GM18511 (cell line): Measurements from ENCODE around the gene PAXX.

Experiments
- ATAC-seq: cut with Tn5 transposase; IDR thresholded peaks from one replicate; pipeline ENCODE4 v1.9.1; 2021; ENCODE audit warnings: mild to moderate bottlenecking, moderate library complexity; ENCODE audit not compliant: unreplicated experiment

The PAXX gene

GRCh38 chr9:136964833-136965422 is 27.3 kb upstream of the PAXX start:
- ATAC-seq: no peak

DNA sequence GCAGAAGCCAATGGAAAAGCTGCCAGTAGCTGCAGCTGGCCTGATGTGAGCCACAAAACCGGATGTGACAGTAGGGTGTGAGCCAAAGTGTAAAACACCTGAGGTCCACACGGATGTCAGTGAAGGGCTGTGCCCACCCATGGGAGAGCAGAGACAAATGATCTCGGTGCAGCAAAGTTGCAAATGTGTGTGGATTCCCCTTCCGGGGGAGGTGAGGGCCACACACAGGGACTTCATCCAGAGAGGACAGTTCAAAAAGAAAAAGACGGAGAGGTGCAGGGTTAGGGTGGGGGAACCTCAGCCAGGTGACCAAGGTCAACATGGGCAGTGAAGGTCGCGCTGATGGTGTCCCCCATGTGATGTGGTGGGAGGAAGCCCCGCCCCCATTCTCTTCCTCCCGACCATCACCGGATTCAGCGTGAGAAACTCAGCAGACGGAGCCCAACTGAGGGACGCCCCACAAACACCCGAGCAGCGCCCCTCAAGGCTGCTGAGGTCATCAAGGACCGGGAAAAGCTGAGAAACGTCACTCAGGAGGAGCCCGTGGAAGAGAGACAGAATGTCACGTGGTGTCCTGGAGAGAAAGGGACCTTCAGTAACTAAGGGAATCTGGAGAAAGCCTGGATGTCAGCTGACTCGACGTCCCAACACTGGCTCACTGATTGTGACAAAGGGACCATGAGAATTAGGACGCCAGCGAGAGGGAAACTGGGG is 26.3 kb upstream of the PAXX start:
- no peak for ATAC-seq

DNA sequence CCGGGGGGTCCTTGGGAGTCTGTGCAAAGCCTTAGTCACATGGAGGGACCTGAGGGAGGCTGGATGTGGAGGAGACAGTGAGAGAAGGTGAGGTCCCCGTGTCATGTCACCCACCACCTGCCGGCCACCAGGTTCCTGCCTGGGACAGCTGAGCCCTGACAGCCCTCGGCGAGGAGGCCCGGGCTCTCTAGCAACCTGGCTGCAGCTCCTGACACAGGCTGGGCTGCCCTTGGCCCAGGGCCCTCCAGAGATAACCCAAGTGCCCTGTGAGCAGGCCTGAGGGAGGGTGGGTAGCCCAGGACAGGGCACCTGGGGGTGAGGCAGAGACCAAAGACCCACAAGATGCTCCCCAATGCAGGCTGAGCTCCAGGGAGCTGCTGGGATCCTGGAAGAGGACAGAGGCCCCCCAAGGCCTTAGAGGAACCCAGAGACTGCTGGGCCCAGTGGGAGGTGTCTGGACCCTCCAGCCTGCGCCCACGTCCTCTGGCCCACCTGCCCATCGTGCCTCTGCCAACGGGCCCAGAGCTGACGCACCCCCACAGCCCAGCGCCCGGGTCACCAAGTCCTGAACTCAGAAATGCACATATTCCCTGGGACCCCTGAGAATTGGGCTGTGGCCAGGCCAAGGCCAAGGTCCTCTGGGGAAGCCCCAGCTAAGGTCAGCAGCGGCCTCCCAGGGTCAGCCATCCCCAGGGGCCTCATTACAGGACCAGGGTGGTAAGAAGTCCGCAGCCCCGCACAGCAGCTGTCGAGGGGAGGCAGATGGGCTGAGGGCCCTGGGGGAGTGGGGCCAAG is 23.7 kb upstream of the PAXX start:
- no peak for ATAC-seq

DNA sequence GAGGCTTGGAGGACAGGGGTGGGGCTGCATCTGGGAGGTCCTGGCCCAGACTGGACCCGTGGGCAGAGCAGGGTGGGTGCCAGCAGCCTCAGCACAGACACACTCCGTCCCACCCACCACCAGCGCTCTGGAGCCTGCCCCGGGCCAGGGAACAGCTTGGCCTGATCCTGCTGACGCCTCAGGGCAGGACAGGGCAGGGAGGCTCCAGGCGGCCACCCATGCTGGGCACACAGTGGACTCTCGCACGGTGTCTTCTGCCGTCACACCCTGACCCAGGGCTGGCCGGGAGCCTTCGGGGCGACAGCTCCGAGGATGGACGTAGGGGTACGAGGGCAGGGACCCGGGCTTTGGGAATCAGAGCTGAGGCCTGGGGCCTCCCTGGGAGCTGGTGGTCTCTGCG is 23.1 kb upstream of the PAXX start:
- ATAC-seq: no peak

DNA sequence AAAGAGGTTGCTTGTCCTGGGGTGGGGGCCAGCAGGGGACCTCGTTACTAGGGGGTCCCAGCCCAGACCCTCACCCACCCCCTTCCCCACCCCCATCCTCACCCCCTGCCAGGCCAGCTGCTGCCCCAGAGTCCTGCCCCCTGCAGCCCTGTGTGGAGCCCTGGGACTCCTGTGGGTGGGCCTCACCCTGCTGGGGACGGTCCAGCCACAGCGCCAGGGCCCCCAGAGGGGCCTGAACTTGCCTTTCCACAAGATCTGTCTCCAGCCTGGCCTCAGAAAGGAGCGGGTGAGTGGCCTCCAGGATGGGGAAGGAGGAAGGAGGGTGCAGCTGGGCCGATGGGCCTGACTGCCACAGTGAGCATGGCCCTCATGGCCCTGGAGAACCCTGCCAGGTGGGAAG is 22.4 kb upstream of the PAXX start:
- no peak for ATAC-seq

GRCh38 chr9:136970361-136970760 is 21.9 kb upstream of the PAXX start:
- ATAC-seq: no peak

- no peak for ATAC-seq
Measured at GRCh38 chr9:136971746-136972145, 20.5 kb upstream of the PAXX start.

GRCh38 chr9:136972335-136972734 is 19.9 kb upstream of the PAXX start:
- no peak for ATAC-seq

- no peak for ATAC-seq
Measured at GRCh38 chr9:136972743-136973142, 19.5 kb upstream of the PAXX start.

DNA sequence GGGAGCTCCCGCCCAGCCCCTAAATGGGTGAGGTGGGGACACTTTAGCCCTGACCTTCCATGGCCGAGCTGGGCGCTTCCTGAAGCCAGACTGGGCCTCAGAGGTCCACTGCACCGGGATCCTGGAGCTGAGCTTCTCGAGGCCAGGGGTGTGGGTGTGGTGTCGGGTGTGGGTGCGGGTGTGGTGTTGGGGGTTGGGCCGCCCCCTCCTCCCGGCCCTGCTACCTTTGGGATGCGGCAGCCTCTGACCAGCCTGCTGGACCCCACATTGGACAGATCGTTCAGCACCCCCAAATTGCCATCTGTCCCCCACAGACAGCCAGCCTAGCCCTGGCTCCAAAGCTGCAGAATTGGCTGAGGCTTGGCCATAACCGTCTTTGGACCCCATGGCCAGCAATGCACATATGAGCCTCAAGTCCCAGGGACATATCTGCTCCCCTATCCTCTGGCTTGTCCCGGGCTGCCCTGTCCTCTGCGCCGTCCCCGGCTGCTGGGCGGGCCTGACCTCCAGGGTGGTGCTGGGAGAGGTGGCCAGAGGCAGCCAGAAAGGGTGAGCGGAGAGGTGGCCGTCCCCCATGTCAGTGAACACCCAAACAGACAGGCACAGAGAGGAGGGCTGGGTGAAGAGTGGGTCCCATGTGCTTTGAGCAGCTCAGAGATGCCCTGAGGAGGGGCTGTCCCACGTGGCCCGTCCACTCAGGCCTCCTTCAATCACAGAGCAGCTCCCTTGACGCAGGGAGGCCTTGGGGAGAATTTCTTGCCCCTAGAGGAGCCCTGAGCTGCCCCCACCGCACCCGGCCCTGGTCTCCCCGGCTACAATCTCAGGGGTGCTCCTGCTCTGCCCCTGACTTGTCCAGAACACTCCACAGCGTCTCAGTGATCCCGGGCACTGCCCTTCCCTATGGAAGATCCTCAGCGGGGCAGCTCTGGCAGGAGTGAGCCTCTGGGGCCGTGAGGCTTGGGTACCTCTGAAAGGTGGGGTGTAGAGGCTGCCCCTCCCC is 18.3 kb upstream of the PAXX start:
- no peak for ATAC-seq

GRCh38 chr9:136974817-136975535 is 17.2 kb upstream of the PAXX start:
- ATAC-seq: no peak

DNA sequence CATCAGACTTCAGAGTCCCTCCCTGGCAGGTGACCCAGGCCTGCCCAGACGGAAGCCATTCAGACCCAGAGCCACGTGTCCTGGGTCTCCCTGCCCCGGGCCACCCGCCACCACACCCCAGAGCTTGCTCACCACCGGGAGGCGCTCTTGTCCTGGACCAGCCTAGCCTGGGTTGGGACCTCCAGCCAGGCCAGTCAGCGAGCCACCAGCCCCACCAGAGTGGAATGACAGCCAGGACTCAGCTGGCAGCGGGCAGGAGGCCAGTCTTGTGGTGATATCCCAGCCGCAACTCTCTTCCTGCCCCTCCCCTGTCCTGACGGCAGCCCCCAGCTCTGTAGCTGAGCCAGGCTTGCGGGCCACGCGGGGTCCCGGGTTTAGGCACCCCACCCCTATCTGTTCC is 16.6 kb upstream of the PAXX start:
- no peak for ATAC-seq

- no peak for ATAC-seq
Measured at GRCh38 chr9:136977223-136977622, 15.0 kb upstream of the PAXX start, which contains the start of gene PTGDS. PTGDS (plus strand) TSS chr9:136977504; CDS start chr9:136977579, 75 bp downstream.

- no peak for ATAC-seq
Measured at GRCh38 chr9:136977649-136978072, 14.6 kb upstream of the PAXX start.

GRCh38 chr9:136978073-136978864 is 14.0 kb upstream of the PAXX start:
- ATAC-seq: no peak

GRCh38 chr9:136978865-136979544 is 13.2 kb upstream of the PAXX start:
- no peak for ATAC-seq

DNA sequence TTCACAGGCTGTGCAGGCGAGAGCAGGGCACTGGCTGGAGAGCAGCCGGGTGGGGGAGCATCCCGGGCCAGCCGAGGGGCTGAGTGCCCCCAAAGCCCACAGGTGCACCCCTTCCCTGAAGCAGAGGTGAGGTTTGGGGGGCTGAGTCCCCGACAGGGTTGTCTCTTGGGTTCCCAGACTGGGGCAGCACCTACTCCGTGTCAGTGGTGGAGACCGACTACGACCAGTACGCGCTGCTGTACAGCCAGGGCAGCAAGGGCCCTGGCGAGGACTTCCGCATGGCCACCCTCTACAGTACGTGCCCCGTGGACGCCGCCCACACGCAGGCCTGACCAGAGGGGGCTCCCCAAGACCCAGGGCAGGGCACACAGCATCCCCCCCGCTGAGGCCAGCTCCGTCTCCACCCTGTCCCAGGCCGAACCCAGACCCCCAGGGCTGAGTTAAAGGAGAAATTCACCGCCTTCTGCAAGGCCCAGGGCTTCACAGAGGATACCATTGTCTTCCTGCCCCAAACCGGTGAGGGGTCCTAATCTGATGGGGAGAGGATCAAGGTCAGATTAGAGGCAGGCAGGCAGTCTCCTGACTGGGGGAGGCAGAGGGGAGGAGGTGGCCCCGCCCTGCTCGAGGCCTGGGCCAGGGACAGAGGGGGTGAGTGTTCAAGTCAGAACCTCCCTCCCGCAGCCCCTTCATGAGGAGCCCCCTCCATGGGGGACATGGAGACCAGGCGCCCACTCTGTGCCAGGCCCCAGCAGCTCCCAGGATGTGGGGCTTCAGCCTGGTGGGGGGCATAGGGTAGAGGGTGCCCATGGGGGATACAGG is 12.2 kb upstream of the PAXX start:
- no peak for ATAC-seq
